Measurements from ENCODE around the gene PHIP.

The PHIP gene

GRCh38 chr6:79073888-79074287, 4.2 kb downstream of the PHIP start:
- TF ChIP-seq POLR2AphosphoS5 (IDR thresholded peaks at IDR 0.05; ENCODE audit: low read depth, low read length), result no peak
- no peak for TF ChIP-seq SIN3A (IDR thresholded peaks at IDR 0.05; ENCODE audit: borderline replicate concordance, insufficient read depth, low read length)
- no peak for TF ChIP-seq TAF1 (IDR thresholded peaks at IDR 0.05; ENCODE audit: borderline replicate concordance, insufficient read depth, low read length)
- TF ChIP-seq REST (IDR thresholded peaks at IDR 0.05; ENCODE audit: insufficient read depth in 1 of 2, low read depth in 2 of 2, low read length in 2 of 2), result no peak

DNA sequence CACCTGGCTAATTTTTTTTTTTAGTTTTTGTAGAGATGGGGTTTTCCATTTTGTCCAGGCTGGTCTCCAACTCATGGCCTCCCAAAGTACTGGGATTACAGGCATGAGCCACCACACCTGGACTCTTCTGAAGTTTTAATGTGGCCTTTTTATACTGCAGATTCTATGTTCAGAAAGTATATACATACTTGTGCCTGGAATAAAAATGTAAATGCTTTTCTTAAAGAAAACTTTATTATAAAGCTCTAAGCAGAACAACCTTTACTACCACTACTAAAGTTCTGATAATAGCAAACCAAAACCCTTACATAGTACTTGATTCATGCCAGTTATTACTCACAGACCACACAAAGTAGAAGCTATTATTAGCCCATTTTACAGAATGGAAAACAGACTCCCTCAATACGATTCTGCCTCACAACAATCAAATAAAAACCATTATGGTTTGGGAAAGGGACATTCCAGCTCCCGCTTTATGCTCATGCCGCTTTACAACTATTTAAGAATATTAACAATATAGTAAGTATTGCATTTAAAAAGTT, 5.3 kb downstream of the PHIP start:
- TF ChIP-seq FOXP2 (optimal IDR thresholded peaks at IDR 0.05; ENCODE audit: borderline replicate concordance, extremely low read depth, extremely low read length, insufficient read depth) (no peak), POLR2AphosphoS5 (IDR thresholded peaks at IDR 0.05; ENCODE audit: low read depth, low read length) (no peak), REST (IDR thresholded peaks at IDR 0.05; ENCODE audit: insufficient read depth in 1 of 2, low read depth in 2 of 2, low read length in 2 of 2) (no peak), SIN3A (IDR thresholded peaks at IDR 0.05; ENCODE audit: borderline replicate concordance, insufficient read depth, low read length) (no peak), TAF1 (IDR thresholded peaks at IDR 0.05; ENCODE audit: borderline replicate concordance, insufficient read depth, low read length) (no peak)

DNA sequence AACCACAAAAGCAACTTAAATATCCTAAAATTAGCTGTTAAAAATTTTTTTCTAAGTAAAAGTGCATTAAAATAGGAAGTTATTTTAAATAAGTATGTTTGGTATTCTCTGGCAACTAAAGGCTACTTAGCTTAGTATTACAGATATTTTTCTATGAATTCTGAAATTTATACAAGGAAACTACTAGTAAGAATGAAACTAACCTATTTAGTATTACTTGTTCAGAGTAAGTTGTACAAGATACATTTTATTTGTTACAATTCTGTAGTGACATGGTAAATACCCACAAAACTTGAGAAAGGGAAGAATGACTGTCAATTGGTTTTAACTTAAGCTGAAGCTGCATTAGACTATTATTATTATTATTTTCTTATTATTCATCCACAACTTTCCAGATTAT, 6.5 kb downstream of the PHIP start:
- TF ChIP-seq FOXP2 (optimal IDR thresholded peaks at IDR 0.05; ENCODE audit: borderline replicate concordance, extremely low read depth, extremely low read length, insufficient read depth) (no peak), REST (IDR thresholded peaks at IDR 0.05; ENCODE audit: insufficient read depth in 1 of 2, low read depth in 2 of 2, low read length in 2 of 2) (no peak), TAF1 (IDR thresholded peaks at IDR 0.05; ENCODE audit: borderline replicate concordance, insufficient read depth, low read length) (no peak), POLR2AphosphoS5 (IDR thresholded peaks at IDR 0.05; ENCODE audit: low read depth, low read length) (no peak), SIN3A (IDR thresholded peaks at IDR 0.05; ENCODE audit: borderline replicate concordance, insufficient read depth, low read length) (no peak)

DNA sequence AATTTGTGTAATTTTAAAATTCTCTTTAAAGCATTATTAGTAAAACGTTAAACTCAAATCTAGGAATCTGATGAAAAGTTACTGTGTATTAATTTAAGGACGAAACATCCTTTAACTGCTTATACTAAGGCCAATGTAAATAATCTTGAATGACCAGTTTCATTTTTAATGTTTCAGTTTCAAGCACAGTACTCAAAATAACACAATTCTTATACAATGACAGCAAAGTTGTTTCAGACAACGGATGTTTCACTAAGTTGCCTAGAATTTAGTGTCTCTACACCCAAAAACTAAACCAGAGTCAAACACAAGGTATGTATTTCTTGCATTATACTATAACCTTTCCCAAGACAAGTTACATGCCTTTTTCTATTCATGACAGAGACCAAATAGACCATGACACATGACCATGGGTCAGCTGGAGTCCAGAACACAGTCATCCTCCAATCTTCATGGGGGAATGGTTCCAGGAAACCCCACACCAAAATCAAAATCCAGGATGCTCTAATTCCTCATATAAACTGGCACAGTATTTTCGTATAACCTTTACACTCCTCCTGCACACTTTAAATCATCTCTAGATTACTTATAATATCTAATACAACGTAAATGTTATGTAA, 7.7 kb downstream of the PHIP start:
- TF ChIP-seq TAF1 (IDR thresholded peaks at IDR 0.05; ENCODE audit: borderline replicate concordance, insufficient read depth, low read length), result no peak
- TF ChIP-seq REST (IDR thresholded peaks at IDR 0.05; ENCODE audit: insufficient read depth in 1 of 2, low read depth in 2 of 2, low read length in 2 of 2), result no peak
- no peak for TF ChIP-seq POLR2AphosphoS5 (IDR thresholded peaks at IDR 0.05; ENCODE audit: low read depth, low read length)

DNA sequence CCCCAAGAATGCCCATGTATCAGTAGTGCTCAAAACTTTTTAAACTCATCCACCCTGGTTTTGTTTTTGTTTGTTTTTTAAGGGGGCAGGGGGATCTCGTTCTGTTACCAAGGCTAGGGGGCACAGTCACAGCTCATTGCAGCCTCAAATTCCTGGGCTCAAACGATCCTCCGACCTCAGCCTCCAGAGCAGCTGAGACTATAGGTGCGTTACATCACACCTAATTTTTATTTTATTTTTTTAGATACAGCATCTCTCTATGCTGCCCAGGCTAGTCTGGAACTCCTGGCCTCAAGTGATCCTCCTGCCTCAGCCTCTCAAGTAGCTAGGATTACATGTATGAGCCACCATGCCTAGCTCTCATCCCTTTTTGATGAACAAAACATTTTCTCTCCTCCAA, 11.2 kb downstream of the PHIP start:
- TF ChIP-seq POLR2AphosphoS5 (IDR thresholded peaks at IDR 0.05; ENCODE audit: low read depth, low read length), result no peak
- TF ChIP-seq REST (IDR thresholded peaks at IDR 0.05; ENCODE audit: insufficient read depth in 1 of 2, low read depth in 2 of 2, low read length in 2 of 2), result no peak
- no peak for TF ChIP-seq SIN3A (IDR thresholded peaks at IDR 0.05; ENCODE audit: borderline replicate concordance, insufficient read depth, low read length)
- no peak for TF ChIP-seq FOXP2 (optimal IDR thresholded peaks at IDR 0.05; ENCODE audit: borderline replicate concordance, extremely low read depth, extremely low read length, insufficient read depth)
- no peak for TF ChIP-seq TAF1 (IDR thresholded peaks at IDR 0.05; ENCODE audit: borderline replicate concordance, insufficient read depth, low read length)

All from PFSK-1 (cell line).